Hepatocyte (in vitro differentiated cells): ENCODE data around the gene CHD6. TPM values are rescaled to one million over a fixed set of nuclear protein-coding genes. Genes with fewer than 3 reads are reported as not detected.
A peak's percentile ranks its signal among the peaks of the same experiment; 100 is the strongest.

ENCODE experiments used
- DNase-seq: peaks from one replicate; pipeline ENCODE4 v3.0.0-alpha.2; 2016; ENCODE audit warnings: low spot score
- H2AFZ ChIP-seq: fragments of 200-600 bp; sonication (generic); 2 replicates; pipeline ENCODE4 v1.6.0; 2016; ENCODE audit warnings: antibody characterized with exemption, mild to moderate bottlenecking
- H3K27ac ChIP-seq: fragments of 200-600 bp; sonication (generic); 2 replicates; pipeline ENCODE4 v1.5.1; 2016; ENCODE audit warnings: mild to moderate bottlenecking
- H3K27me3 ChIP-seq: fragments of 200-600 bp; sonication (generic); 2 replicates; pipeline ENCODE4 v1.6.1; 2016
- H3K36me3 ChIP-seq: fragments of 200-600 bp; sonication (generic); replicated peaks from 2 replicates; pipeline ENCODE4 v1.5.1; 2016; ENCODE audit warnings: low read depth; ENCODE audit not compliant: insufficient read depth
- H3K4me1 ChIP-seq: fragments of 200-600 bp; sonication (generic); 2 replicates; pipeline ENCODE4 v1.5.1; 2016; ENCODE audit warnings: mild to moderate bottlenecking, moderate library complexity; ENCODE audit not compliant: insufficient read depth
- H3K4me2 ChIP-seq: fragments of 200-600 bp; sonication (generic); 2 replicates; pipeline ENCODE4 v1.6.0; 2016
- H3K4me3 ChIP-seq: fragments of 200-600 bp; sonication (generic); 2 replicates; pipeline ENCODE4 v1.5.1; 2016; ENCODE audit warnings: mild to moderate bottlenecking
- H3K79me2 ChIP-seq: fragments of 200-600 bp; sonication (generic); 2 replicates; pipeline ENCODE4 v1.6.0; 2017; ENCODE audit warnings: mild to moderate bottlenecking
- H3K9me2 ChIP-seq: fragments of 200-600 bp; sonication (generic); replicated peaks from 2 replicates; pipeline ENCODE4 v1.6.0; 2017; ENCODE audit warnings: mild to moderate bottlenecking; ENCODE audit not compliant: insufficient read depth
- H3K9me3 ChIP-seq: fragments of 200-600 bp; sonication (generic); 2 replicates; pipeline ENCODE4 v1.5.1; 2016; ENCODE audit warnings: low read depth, mild to moderate bottlenecking
- H4K20me1 ChIP-seq: fragments of 200-600 bp; sonication (generic); 2 replicates; pipeline ENCODE4 v1.6.0; 2016; ENCODE audit warnings: mild to moderate bottlenecking; ENCODE audit not compliant: insufficient read depth, poor library complexity, severe bottlenecking
- EZH2 ChIP-seq: fragments of 200-600 bp; sonication (generic); IDR thresholded peaks from 2 replicates; pipeline ENCODE4 v1.6.1; 2016; ENCODE audit warnings: antibody characterized with exemption, mild to moderate bottlenecking, borderline replicate concordance
- EZH2phosphoT487 ChIP-seq: fragments of 200-600 bp; sonication (generic); IDR thresholded peaks from one replicate; pipeline ENCODE4 v1.6.1; 2018; ENCODE audit warnings: antibody characterized with exemption, mild to moderate bottlenecking, low read depth, moderate library complexity; ENCODE audit not compliant: unreplicated experiment, severe bottlenecking
- WGBS: methylation state at CpG from one replicate; pipeline ENCODE4 v1.1.6; 2016; ENCODE audit warnings: low lambda C conversion rate; ENCODE audit errors: missing lambda C conversion rate; 5-methylcytosine and 5-hydroxymethylcytosine counted together
- polyA plus RNA-seq: library from polyadenylated mRNA; unstranded; fragments of >200 nt; fragmentation: Nextera tagmentation; extraction: Ambion mirVana; gene quantifications from 2 replicates; pipeline ENCODE4 v1.2.1, GENCODE V29; 2016
- total RNA-seq: library from RNA; depleted of rRNA; stranded (reverse); fragments of >200 nt; gene quantifications from 2 replicates; pipeline ENCODE4 v1.2.3, GENCODE V29; 2014
- TF ChIP-seq, protein P1 (sequence below): fragments of 200-600 bp; sonication (generic); IDR thresholded peaks from 2 replicates; pipeline ENCODE4 v1.5.1; 2016; ENCODE audit warnings: antibody characterized with exemption, mild to moderate bottlenecking; ENCODE audit not compliant: poor library complexity

CHD6 gene
- total and polyA plus RNA-seq, 2 experiments from 2014 or later, result 31.0 to 56.0 TPM

DNA sequence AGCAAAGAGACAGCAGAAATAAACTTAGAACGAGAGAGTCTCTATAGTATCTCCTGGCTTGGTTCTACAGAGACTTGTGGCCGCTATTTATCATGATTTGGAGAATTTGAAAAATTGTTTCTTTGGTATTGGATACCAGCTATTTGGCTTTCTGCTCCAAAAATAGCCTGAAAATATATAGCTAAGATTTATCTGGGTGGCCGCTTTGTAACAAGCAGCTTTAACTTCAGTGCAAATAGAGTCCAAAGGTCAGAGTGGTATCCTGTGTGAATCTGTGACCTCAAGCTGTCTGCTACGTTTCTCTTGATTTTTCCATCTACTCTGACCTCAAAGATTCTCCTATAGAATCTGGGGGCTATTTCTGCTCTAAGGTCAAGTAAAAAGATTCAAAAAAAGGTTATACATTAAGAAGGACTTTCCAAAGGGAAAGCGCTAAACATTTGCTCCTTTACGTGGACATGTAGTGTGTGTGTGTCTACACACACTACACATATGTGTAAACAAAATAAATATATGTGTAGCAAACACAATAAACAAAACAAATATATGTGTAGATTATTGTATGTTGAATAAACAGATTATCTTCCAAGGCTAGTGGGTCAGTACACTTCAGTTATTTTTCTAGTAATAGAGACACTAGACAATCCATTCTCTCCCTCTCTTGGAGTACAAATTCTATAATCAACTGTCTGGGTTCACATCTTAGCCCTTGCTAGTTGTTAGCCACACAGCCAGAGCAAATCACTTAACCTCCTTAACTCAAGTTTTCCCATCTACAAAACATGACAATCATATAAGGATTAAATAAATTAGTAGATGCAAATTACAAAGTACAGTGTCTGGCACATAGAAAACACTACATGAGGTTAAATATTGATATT, 40.8 kb downstream of the CHD6 start:
- Histone ChIP-seq H3K79me2 (peaks cover 100% of the 10 kb centered on the region), H4K20me1 (peaks cover 25% of the 10 kb centered on the region), H3K9me3 (peaks cover 4% of the 10 kb centered on the region), H3K4me2 (peak overlapping the region; percentile 46), H3K36me3 (no peaks in the 10 kb centered on the region), H3K27me3 (no peaks in the 10 kb centered on the region), H2AFZ (no peak overlapping the region), H3K9me2 (no peaks in the 10 kb centered on the region), H3K27ac (peak overlapping the region; percentile 75), H3K4me1 (peaks cover 14% of the 10 kb centered on the region), H3K4me3 (no peak overlapping the region)
- TF ChIP-seq EZH2 (no peak), EZH2phosphoT487 (no peak)
- TF ChIP-seq, protein P1, sequence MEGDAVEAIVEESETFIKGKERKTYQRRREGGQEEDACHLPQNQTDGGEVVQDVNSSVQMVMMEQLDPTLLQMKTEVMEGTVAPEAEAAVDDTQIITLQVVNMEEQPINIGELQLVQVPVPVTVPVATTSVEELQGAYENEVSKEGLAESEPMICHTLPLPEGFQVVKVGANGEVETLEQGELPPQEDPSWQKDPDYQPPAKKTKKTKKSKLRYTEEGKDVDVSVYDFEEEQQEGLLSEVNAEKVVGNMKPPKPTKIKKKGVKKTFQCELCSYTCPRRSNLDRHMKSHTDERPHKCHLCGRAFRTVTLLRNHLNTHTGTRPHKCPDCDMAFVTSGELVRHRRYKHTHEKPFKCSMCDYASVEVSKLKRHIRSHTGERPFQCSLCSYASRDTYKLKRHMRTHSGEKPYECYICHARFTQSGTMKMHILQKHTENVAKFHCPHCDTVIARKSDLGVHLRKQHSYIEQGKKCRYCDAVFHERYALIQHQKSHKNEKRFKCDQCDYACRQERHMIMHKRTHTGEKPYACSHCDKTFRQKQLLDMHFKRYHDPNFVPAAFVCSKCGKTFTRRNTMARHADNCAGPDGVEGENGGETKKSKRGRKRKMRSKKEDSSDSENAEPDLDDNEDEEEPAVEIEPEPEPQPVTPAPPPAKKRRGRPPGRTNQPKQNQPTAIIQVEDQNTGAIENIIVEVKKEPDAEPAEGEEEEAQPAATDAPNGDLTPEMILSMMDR, result no peak
- peak; percentile 42 for DNase-seq
- WGBS, result 67% methylated on average over 6 of the region's 6 CpGs

DNA sequence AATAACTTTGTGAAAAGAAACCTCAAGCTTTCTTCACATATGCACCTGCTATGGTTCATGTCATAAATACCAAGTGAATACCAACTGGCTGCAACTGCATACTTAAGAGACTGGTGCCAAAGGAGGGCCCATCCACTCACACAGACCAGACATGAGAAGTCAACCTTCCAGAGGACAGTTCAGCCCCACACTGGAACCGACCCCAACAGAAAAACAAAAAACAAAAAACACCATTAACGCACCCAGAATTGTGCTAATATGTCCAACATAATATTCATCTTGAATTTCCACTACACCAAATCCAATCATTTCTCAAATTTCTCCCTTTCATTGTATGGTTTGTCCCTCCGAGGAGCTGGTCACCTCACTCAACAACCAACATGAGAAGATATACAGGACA, 42.8 kb downstream of the CHD6 start:
- H3K9me3 ChIP-seq, result peaks cover 4% of the 10 kb centered on the region
- TF ChIP-seq, protein P1, result no peak
- TF ChIP-seq EZH2phosphoT487 (no peak), EZH2 (no peak)
- WGBS, result 95% methylated on average over 3 of the region's 3 CpGs

DNA sequence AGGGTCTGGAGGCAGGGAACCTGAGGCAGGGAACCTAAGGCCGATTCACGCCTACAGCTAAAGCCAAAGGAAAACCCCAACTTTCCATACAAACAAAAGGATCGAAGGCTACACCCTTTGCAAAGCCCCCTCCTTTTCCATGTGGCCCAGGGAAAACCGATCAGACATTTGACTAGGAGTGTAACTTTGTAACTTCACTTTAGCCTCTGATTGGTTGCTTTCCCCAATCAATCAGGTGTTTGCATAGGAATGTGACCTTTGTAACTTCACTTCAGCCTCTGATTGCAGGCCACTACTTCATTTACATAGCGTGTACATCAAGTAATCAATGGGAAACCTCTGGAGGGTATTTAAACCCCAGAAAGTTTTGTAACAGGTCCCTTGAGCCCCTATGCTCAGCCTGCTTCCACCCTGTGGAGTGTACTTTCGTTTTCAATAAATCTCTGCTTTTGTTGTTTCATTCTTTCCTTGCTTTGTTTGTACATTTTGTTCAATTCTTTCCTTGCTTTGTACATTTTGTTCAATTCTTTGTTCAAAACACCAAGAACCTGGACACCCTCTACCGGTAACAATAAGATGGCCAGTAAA, 43.3 kb downstream of the CHD6 start:
- H3K27me3 ChIP-seq, result no peaks in the 10 kb centered on the region
- no peak overlapping the region for H2AFZ ChIP-seq
- H3K27ac ChIP-seq, result no peak overlapping the region
- no peak overlapping the region for H3K4me2 ChIP-seq
- peaks cover 35% of the 10 kb centered on the region for H4K20me1 ChIP-seq
- H3K79me2 ChIP-seq, result peaks cover 100% of the 10 kb centered on the region
- H3K36me3 ChIP-seq, result no peaks in the 10 kb centered on the region
- DNase-seq, result no peak
- H3K4me3 ChIP-seq, result no peak overlapping the region
- 88% methylated on average over 7 of the region's 7 CpGs for WGBS
- peaks cover 23% of the 10 kb centered on the region for H3K4me1 ChIP-seq
- TF ChIP-seq, protein P1, result no peak
- TF ChIP-seq EZH2phosphoT487 (no peak), EZH2 (no peak)
- no peaks in the 10 kb centered on the region for H3K9me2 ChIP-seq
- peaks cover 4% of the 10 kb centered on the region for H3K9me3 ChIP-seq

More for the DNA sequence above, 42.8 kb downstream of the CHD6 start:
- DNase-seq, result no peak
- no peaks in the 10 kb centered on the region for H3K9me2 ChIP-seq
- no peak overlapping the region for H3K4me2 ChIP-seq
- H3K4me3 ChIP-seq, result no peak overlapping the region
- H3K36me3 ChIP-seq, result no peaks in the 10 kb centered on the region
- H3K27ac ChIP-seq, result no peak overlapping the region
- no peaks in the 10 kb centered on the region for H3K27me3 ChIP-seq
- peaks cover 23% of the 10 kb centered on the region for H3K4me1 ChIP-seq
- H4K20me1 ChIP-seq, result peaks cover 30% of the 10 kb centered on the region
- no peak overlapping the region for H2AFZ ChIP-seq
- H3K79me2 ChIP-seq, result peaks cover 100% of the 10 kb centered on the region
